K562 (cell line): ENCODE data around the gene CDC6. TPM values are rescaled to one million over a fixed set of nuclear protein-coding genes. Genes with fewer than 3 reads are reported as not detected.

Experiments used
- CHD7 ChIP-seq: fragments of 200-600 bp; sonication (generic); IDR thresholded peaks from one replicate; pipeline ENCODE4 v1.6.1; 2012; ENCODE audit warnings: mild to moderate bottlenecking, low read depth, low read length, inconsistent platforms
- CREB3L1 ChIP-seq: fragments of 450-650 bp; IDR thresholded peaks from 2 replicates; pipeline ENCODE4 v1.6.1; 2014; ENCODE audit warnings: low read depth, mild to moderate bottlenecking, moderate library complexity, borderline replicate concordance
- ELF4 ChIP-seq: fragments of 450-650 bp; formaldehyde crosslinking; IDR thresholded peaks from 2 replicates; pipeline ENCODE4 v1.4.0; 2022; ENCODE audit warnings: missing genetic modification characterization
- KLF6 ChIP-seq: fragments of 250-450 bp; sonication (Bioruptor Pico); IDR thresholded peaks from 2 replicates; pipeline ENCODE4 v1.4.0; 2020; ENCODE audit warnings: mild to moderate bottlenecking, moderate library complexity, borderline replicate concordance
- MBD2 ChIP-seq: sonication (generic); IDR thresholded peaks from 2 replicates; pipeline ENCODE4 v1.6.1; 2016; ENCODE audit warnings: low read depth, borderline replicate concordance
- POLR2G ChIP-seq: fragments of 200-400 bp; formaldehyde crosslinking; IDR thresholded peaks from 2 replicates; pipeline ENCODE4 v1.6.1; 2017; ENCODE audit warnings: low read depth, mild to moderate bottlenecking, antibody characterized with exemption, low read length, moderate library complexity
- SMARCB1 ChIP-seq: IDR thresholded peaks from 2 replicates; pipeline ENCODE4 v1.6.1; 2011; ENCODE audit warnings: improper control_type of control experiment, low read depth; ENCODE audit not compliant: insufficient read length
- SREBF1 ChIP-seq: fragments of 150-350 bp; IDR thresholded peaks from 2 replicates; pipeline ENCODE4 v1.6.1; 2014; ENCODE audit warnings: antibody characterized with exemption, low read depth, low read length, borderline replicate concordance
- ZZZ3 ChIP-seq: fragments of 450-650 bp; IDR thresholded peaks from 2 replicates; pipeline ENCODE4 v1.6.1; 2016; ENCODE audit warnings: antibody characterized with exemption, mild to moderate bottlenecking, moderate library complexity
- polyA plus RNA-seq, 8 experiments: library from polyadenylated mRNA; depleted of rRNA in 4 of 8; stranded (reverse) in 5 of 8; unstranded in 3 of 8; fragments of >200 nt; fragmentation: Nextera tagmentation in 2 of 8; fragmentation: Illumina TruSeq in 1 of 8; extraction: Ambion mirVana in 2 of 8; extraction: Trizol in 1 of 8; gene quantifications; 2 replicates each; pipeline versions ENCODE4 v1.2.1 to v1.2.3, GENCODE V29; 2011 to 2014; ENCODE audit warnings: inconsistent platforms in 1 of 8, missing spikeins in 1 of 8
- total RNA-seq, 7 experiments: library from RNA; depleted of rRNA in 6 of 7; stranded (reverse); fragments of >200 nt in 6 of 7; fragmentation: Illumina TruSeq in 2 of 7; extraction: Trizol in 2 of 7; gene quantifications; 2 replicates each; pipeline versions ENCODE4 v1.2.1 to v1.2.3, GENCODE V29; 2011 to 2021; ENCODE audit warnings: low replicate concordance in 1 of 7

The CDC6 gene
- total and polyA plus RNA-seq, 9 of the 15 experiments (the other 6 are each of a cell fraction or from before 2014, with no cell fraction given), result 29.6 to 141 (median 106) TPM

DNA sequence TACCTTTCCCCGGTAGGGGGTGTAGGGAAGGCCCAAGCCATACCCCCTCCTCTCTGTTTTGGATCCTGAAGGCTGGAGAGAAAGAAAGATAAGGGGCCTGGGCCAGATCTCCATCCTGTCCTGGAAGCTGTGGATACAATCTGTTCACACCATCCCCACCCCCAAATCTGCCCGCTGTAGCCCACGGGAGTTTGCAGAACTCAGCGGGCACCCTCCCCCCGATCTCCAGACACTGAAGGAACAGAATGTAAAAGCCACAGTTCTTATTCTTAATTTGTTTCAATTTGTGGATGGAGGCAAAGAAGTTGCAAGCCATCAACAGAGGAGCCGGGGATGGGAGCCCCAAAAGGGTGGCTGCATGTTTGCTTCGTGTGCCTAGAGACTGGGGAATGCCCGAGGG lies 49.7 kb downstream of the CDC6 start (continued):
- TF ChIP-seq CHD7 (no peak), MBD2 (no peak), SMARCB1 (no peak), KLF6 (CRISPR knock-in tag) (no peak), ELF4 (CRISPR knock-in tag) (no peak), CREB3L1 (no peak), POLR2G (no peak), ZZZ3 (no peak), SREBF1 (no peak)
